HL-60 (cell line): ENCODE measurements around the gene SLC25A26.

Experiments used
- DNase-seq, 2 experiments: peaks; one replicate each; pipeline ENCODE4 v3.0.0-alpha.2; 2010 to 2020; ENCODE audit warnings: low read depth in 1 of 2, low spot score in 1 of 2
- H3K27ac ChIP-seq: fragments of 250-450 bp; sonication (Bioruptor Pico); replicated peaks from 2 replicates; pipeline ENCODE4 v1.5.1; 2020; ENCODE audit warnings: mild to moderate bottlenecking, moderate library complexity
- H3K27me3 ChIP-seq: fragments of 250-450 bp; sonication (Bioruptor Pico); 2 replicates; pipeline ENCODE4 v1.5.1; 2021; ENCODE audit warnings: mild to moderate bottlenecking, moderate library complexity; ENCODE audit not compliant: insufficient read depth, poor library complexity, severe bottlenecking
- H3K4me3 ChIP-seq: replicated peaks from 2 replicates; pipeline ENCODE4 v1.5.1; 2011; ENCODE audit warnings: mild to moderate bottlenecking, control low read depth, low read length; ENCODE audit not compliant: insufficient read depth
- GABPA ChIP-seq: IDR thresholded peaks from 2 replicates; pipeline ENCODE4 v1.6.1; 2012; ENCODE audit warnings: low read depth
- POLR2AphosphoS5 ChIP-seq: IDR thresholded peaks from 2 replicates; pipeline ENCODE4 v1.6.1; 2012; ENCODE audit warnings: low read depth
- SPI1 ChIP-seq: IDR thresholded peaks from 2 replicates; pipeline ENCODE4 v1.6.1; 2012; ENCODE audit warnings: low read depth, mild to moderate bottlenecking, borderline replicate concordance
- TF ChIP-seq, protein P1 (sequence below): IDR thresholded peaks from 2 replicates; pipeline ENCODE4 v1.6.1; 2012; ENCODE audit warnings: low read depth; ENCODE audit not compliant: insufficient replicate concordance
- TF ChIP-seq, protein P2 (sequence below): IDR thresholded peaks from one replicate; pipeline ENCODE4 v1.5.1; 2011; ENCODE audit warnings: low read length, control low read depth, inconsistent platforms; ENCODE audit not compliant: insufficient read depth

Gene SLC25A26

DNA sequence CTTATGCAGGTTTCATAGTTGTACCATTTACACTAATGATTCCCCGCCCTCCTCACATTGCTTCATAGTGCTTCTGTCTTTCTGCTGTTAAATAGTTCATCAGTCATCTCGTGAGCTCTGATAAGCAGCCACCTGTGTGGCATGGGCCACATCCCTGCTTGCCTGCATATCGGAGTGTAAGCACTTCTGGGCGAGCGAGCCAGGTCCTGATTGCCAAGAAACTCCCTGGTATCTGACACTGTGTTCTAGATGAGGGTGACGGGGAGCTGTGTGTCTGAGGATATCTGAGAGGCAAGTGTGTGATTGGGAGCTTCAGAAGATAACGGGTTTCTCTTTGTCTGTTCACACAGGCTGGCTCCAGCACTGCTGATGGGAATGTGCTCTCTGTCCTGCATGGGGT, 149.4 kb downstream of the SLC25A26 start:
- no peak overlapping the region for H3K27ac ChIP-seq
- H3K4me3 ChIP-seq: no peak overlapping the region
- no peak for TF ChIP-seq SPI1
- TF ChIP-seq, protein P1, sequence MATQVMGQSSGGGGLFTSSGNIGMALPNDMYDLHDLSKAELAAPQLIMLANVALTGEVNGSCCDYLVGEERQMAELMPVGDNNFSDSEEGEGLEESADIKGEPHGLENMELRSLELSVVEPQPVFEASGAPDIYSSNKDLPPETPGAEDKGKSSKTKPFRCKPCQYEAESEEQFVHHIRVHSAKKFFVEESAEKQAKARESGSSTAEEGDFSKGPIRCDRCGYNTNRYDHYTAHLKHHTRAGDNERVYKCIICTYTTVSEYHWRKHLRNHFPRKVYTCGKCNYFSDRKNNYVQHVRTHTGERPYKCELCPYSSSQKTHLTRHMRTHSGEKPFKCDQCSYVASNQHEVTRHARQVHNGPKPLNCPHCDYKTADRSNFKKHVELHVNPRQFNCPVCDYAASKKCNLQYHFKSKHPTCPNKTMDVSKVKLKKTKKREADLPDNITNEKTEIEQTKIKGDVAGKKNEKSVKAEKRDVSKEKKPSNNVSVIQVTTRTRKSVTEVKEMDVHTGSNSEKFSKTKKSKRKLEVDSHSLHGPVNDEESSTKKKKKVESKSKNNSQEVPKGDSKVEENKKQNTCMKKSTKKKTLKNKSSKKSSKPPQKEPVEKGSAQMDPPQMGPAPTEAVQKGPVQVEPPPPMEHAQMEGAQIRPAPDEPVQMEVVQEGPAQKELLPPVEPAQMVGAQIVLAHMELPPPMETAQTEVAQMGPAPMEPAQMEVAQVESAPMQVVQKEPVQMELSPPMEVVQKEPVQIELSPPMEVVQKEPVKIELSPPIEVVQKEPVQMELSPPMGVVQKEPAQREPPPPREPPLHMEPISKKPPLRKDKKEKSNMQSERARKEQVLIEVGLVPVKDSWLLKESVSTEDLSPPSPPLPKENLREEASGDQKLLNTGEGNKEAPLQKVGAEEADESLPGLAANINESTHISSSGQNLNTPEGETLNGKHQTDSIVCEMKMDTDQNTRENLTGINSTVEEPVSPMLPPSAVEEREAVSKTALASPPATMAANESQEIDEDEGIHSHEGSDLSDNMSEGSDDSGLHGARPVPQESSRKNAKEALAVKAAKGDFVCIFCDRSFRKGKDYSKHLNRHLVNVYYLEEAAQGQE: no peak
- TF ChIP-seq, protein P2, sequence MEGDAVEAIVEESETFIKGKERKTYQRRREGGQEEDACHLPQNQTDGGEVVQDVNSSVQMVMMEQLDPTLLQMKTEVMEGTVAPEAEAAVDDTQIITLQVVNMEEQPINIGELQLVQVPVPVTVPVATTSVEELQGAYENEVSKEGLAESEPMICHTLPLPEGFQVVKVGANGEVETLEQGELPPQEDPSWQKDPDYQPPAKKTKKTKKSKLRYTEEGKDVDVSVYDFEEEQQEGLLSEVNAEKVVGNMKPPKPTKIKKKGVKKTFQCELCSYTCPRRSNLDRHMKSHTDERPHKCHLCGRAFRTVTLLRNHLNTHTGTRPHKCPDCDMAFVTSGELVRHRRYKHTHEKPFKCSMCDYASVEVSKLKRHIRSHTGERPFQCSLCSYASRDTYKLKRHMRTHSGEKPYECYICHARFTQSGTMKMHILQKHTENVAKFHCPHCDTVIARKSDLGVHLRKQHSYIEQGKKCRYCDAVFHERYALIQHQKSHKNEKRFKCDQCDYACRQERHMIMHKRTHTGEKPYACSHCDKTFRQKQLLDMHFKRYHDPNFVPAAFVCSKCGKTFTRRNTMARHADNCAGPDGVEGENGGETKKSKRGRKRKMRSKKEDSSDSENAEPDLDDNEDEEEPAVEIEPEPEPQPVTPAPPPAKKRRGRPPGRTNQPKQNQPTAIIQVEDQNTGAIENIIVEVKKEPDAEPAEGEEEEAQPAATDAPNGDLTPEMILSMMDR: no peak
- no peak for TF ChIP-seq POLR2AphosphoS5
- TF ChIP-seq GABPA: no peak
- H3K27me3 ChIP-seq: no peaks in the 10 kb centered on the region
- DNase-seq: no peak

DNA sequence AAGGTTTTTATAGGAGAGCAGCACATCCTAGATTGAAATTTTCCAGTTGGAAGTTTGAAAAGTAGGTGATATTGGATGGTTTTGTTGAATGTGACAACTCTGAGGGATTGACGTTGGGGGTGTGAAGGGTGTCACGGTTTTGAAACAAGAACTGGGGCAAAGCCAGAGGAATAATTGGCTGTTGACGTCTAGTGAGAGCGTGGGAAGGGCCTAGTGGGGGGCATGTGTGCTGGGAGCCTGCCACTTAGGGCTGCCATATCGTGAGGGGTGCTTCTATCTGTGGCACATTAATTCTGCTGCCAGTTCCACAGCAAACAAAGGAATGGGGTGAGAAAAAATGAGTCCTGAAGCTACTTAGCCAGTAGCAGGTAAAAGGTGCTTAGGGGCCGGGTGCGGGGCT, 150.6 kb downstream of the SLC25A26 start:
- TF ChIP-seq, protein P1: no peak
- TF ChIP-seq SPI1 (no peak), POLR2AphosphoS5 (no peak), GABPA (no peak)
- TF ChIP-seq, protein P2: no peak
- DNase-seq: no peak
- no peaks in the 10 kb centered on the region for H3K27me3 ChIP-seq
- no peak overlapping the region for H3K4me3 ChIP-seq
- H3K27ac ChIP-seq: no peak overlapping the region

DNA sequence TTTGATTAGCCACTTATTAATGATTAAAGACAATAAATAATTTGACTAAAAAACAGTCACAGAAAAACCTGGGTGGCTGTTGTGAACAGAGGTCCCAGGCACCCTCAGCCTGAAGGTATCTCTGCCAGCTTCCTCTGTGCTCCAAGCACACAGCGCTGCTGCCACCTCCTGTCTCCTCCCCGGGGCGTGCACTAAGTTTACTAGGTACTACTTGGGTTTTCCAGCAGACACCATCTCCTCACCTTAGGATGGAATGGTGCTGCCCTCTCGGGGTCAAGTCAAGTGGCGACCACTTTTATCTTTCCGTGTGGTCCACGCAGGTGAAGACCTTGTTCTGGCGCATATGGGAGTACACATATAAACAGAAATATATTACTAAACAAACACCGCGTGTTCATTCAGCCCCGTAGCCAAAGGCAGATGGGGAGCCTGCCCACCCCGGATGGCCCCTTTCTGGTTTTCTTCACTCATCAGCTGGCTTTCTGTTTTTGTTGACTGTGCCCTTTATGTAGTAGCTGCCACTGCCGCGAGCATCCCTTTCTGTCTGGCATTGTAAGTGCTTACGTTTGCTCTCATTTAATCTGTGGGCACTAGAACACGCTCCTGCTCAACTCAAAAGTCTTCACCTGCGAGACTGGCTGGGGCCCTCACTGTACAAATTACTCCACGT, 152.0 kb downstream of the SLC25A26 start:
- DNase-seq: no peak
- Histone ChIP-seq H3K4me3 (no peak overlapping the region), H3K27ac (no peak overlapping the region), H3K27me3 (no peaks in the 10 kb centered on the region)
- no peak for TF ChIP-seq SPI1
- TF ChIP-seq GABPA: no peak
- TF ChIP-seq, protein P1: no peak
- no peak for TF ChIP-seq POLR2AphosphoS5
- TF ChIP-seq, protein P2: no peak
